Muscle of leg (tissue), 11 donors: Measurements from ENCODE around the gene PRICKLE2. TPM values are rescaled to one million over a fixed set of nuclear protein-coding genes. Genes with fewer than 3 reads are reported as not detected.
"Not testable (repeated sequence)": the region's sequence is repeated elsewhere in the genome, so short reads cannot be mapped to it uniquely, and the experiment has no call there.

Source experiments
- DNase-seq: peaks from one replicate; pipeline ENCODE4 v3.0.0; 2013
- H3K27ac ChIP-seq: one replicate; pipeline ENCODE4 v1.5.1; 2013; ENCODE audit warnings: mild to moderate bottlenecking, low read length, control low read depth
- H3K27me3 ChIP-seq: one replicate; pipeline ENCODE4 v1.6.1; 2013; ENCODE audit warnings: low read length; ENCODE audit not compliant: control insufficient read depth, insufficient read depth
- H3K36me3 ChIP-seq: one replicate; pipeline ENCODE4 v1.6.1; 2013; ENCODE audit warnings: low read length; ENCODE audit not compliant: control insufficient read depth, insufficient read depth
- H3K4me1 ChIP-seq: one replicate; pipeline ENCODE4 v1.6.1; 2013; ENCODE audit warnings: low read length; ENCODE audit not compliant: control insufficient read depth, insufficient read depth
- H3K4me3 ChIP-seq: one replicate; pipeline ENCODE4 v1.5.1; 2013; ENCODE audit warnings: low read length, control low read depth
- H3K9me3 ChIP-seq: replicated peaks from 2 replicates; pipeline ENCODE4 v1.6.1; 2013; ENCODE audit warnings: low read depth, low read length; ENCODE audit not compliant: control insufficient read depth
- WGBS: methylation state at CpG from one replicate; pipeline ENCODE4 v1.1.5; 2013; ENCODE audit warnings: missing lambda C conversion rate; ENCODE audit not compliant: insufficient coverage; 5-methylcytosine and 5-hydroxymethylcytosine counted together
- polyA plus RNA-seq, 8 donors: library from polyadenylated mRNA; unstranded; fragments of 120-200 nt; gene quantifications; one replicate each; pipeline versions ENCODE4 v1.2.1 to v1.2.3, GENCODE V29; 2013; ENCODE audit warnings: inconsistent platforms in 1 of 8, low replicate concordance in 1 of 8; ENCODE audit not compliant: insufficient read length in 8 of 8, insufficient read depth in 1 of 8
- total RNA-seq: library from RNA; stranded (reverse); fragments of 120-200 nt; gene quantifications from one replicate; pipeline ENCODE4 v1.2.4, GENCODE V29; 2013

PRICKLE2 gene
- total and polyA plus RNA-seq, 9 donors = 6.4 to 14.6 (median 10.0) TPM

- Histone ChIP-seq H3K27ac (no peak overlapping the region), H3K9me3 (no peaks in the 10 kb centered on the region), H3K4me1 (peaks cover 3% of the 10 kb centered on the region), H3K27me3 (no peaks in the 10 kb centered on the region), H3K4me3 (no peak overlapping the region), H3K36me3 (peaks cover 11% of the 10 kb centered on the region)
- no peak for DNase-seq
- no CpG with 5 or more reads among the region's 3 CpGs for WGBS
Observed at GRCh38 chr3:64093825-64094712, 131.2 kb downstream of the PRICKLE2 start.

GRCh38 chr3:64093211-64093610 lies 132.1 kb downstream of the PRICKLE2 start:
- H3K36me3 ChIP-seq = peaks cover 6% of the 10 kb centered on the region
- no peaks in the 10 kb centered on the region for H3K27me3 ChIP-seq
- peaks cover 4% of the 10 kb centered on the region for H3K4me1 ChIP-seq
- DNase-seq = no peak
- no peak overlapping the region for H3K27ac ChIP-seq
- no peak overlapping the region for H3K4me3 ChIP-seq
- H3K9me3 ChIP-seq = no peaks in the 10 kb centered on the region

GRCh38 chr3:64091501-64091900 lies 133.8 kb downstream of the PRICKLE2 start:
- H3K4me1 ChIP-seq = peaks cover 4% of the 10 kb centered on the region
- no peak for DNase-seq
- 100% methylated on average over 1 of the region's 1 CpG for WGBS
- no peaks in the 10 kb centered on the region for H3K9me3 ChIP-seq
- H3K27ac ChIP-seq = no peak overlapping the region
- H3K36me3 ChIP-seq = peaks cover 6% of the 10 kb centered on the region
- no peak overlapping the region for H3K4me3 ChIP-seq
- no peaks in the 10 kb centered on the region for H3K27me3 ChIP-seq

- H3K27me3 ChIP-seq, H3K4me1 ChIP-seq, H3K4me3 ChIP-seq, DNase-seq, H3K36me3 ChIP-seq, H3K9me3 ChIP-seq, H3K27ac ChIP-seq: not testable (repeated sequence)
- 83% methylated on average over 1 of the region's 4 CpGs for WGBS
Observed at GRCh38 chr3:64089386-64089785, 135.9 kb downstream of the PRICKLE2 start.

GRCh38 chr3:64088408-64089205 lies 136.7 kb downstream of the PRICKLE2 start:
- no peak for DNase-seq
- Histone ChIP-seq H3K36me3 (no peaks in the 10 kb centered on the region), H3K27me3 (no peaks in the 10 kb centered on the region), H3K9me3 (peaks cover 3% of the 10 kb centered on the region), H3K27ac (no peak overlapping the region), H3K4me1 (peaks cover 8% of the 10 kb centered on the region), H3K4me3 (no peak overlapping the region)
- no CpG with 5 or more reads among the region's 1 CpG for WGBS

- WGBS = 70% methylated on average over 5 of the region's 5 CpGs
- Histone ChIP-seq H3K27me3 (no peaks in the 10 kb centered on the region), H3K36me3 (no peaks in the 10 kb centered on the region), H3K9me3 (peaks cover 3% of the 10 kb centered on the region), H3K4me3 (no peak overlapping the region), H3K4me1 (peaks cover 22% of the 10 kb centered on the region), H3K27ac (no peak overlapping the region)
- DNase-seq = no peak
Observed at GRCh38 chr3:64086479-64087252, 138.6 kb downstream of the PRICKLE2 start.

- H3K4me3 ChIP-seq = no peak overlapping the region
- H3K4me1 ChIP-seq = peaks cover 30% of the 10 kb centered on the region
- WGBS = no CpG with 5 or more reads among the region's 1 CpG
- H3K27me3 ChIP-seq = no peaks in the 10 kb centered on the region
- no peaks in the 10 kb centered on the region for H3K36me3 ChIP-seq
- H3K9me3 ChIP-seq = peaks cover 3% of the 10 kb centered on the region
- no peak for DNase-seq
- H3K27ac ChIP-seq = no peak overlapping the region
Observed at GRCh38 chr3:64084640-64085039, 140.6 kb downstream of the PRICKLE2 start.

- no peaks in the 10 kb centered on the region for H3K27me3 ChIP-seq
- H3K36me3 ChIP-seq = no peaks in the 10 kb centered on the region
- 47% methylated on average over 3 of the region's 3 CpGs for WGBS
- H3K27ac ChIP-seq = peak overlapping the region; percentile 74
- peaks cover 3% of the 10 kb centered on the region for H3K9me3 ChIP-seq
- H3K4me1 ChIP-seq = peaks cover 35% of the 10 kb centered on the region
- no peak for DNase-seq
- no peak overlapping the region for H3K4me3 ChIP-seq
Observed at GRCh38 chr3:64083575-64083974, 141.7 kb downstream of the PRICKLE2 start.

GRCh38 chr3:64082961-64083541 lies 142.2 kb downstream of the PRICKLE2 start:
- Histone ChIP-seq H3K4me3 (no peak overlapping the region), H3K36me3 (no peaks in the 10 kb centered on the region), H3K27ac (peak overlapping the region; percentile 74), H3K4me1 (peaks cover 35% of the 10 kb centered on the region), H3K9me3 (peaks cover 3% of the 10 kb centered on the region), H3K27me3 (no peaks in the 10 kb centered on the region)
- DNase-seq = peak; percentile 64
- WGBS = 70% methylated on average over 5 of the region's 7 CpGs
